ENCODE results near the gene KCNH1. TPM values are rescaled to one million over a fixed set of nuclear protein-coding genes. Genes with fewer than 3 reads are reported as not detected.

KCNH1 gene
- total and polyA plus RNA-seq, 9 of the 15 experiments (the other 6 are each of a cell fraction or from before 2014, with no cell fraction given) = not detected

DNA sequence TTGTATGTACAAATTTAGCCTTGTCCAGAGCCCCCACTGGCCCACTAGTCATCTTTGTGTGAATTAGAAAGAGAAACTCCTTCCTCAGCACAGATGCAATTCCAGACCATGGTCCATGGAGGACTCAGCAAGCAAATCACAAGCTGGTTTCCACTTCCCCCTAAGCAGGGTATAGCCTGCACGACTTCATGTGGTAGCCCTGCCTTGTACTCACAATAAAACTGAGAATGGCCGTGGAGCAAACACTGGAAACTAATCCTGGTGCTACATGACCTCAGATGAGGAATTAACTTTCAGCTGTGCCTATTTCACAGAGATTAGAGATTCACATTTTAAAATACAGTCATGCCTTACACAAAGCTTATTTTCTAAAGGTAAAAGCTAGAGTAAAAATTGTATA lies 32.5 kb downstream of the KCNH1 start:
- intact Hi-C loops (cut with micrococcal nuclease) = no loop called here
- CTCF ChIA-PET (ENCODE audit: low intra/inter-chr PET ratio) = no interaction called here

DNA sequence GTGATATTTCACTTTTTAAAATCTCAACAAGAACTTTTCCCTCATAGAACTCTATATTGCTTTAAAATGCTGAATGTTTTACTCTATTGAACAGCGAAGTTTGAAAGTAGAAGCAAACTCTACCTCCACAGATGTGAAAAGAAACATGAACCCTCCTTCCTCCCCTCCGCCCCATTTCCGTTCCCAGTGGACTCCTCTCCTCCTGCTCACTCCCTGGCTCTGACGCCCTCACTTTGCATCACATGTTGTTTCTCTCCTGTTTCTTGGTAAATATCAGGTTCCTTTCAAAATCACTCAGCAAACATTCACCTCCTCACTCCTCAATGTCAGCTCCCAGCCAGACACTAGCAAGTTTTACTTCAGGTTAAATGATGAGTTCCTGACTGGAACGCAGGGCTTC lies 34.6 kb downstream of the KCNH1 start:
- intact Hi-C loops (cut with micrococcal nuclease) (no loop called here), in situ Hi-C loops (cut with MboI) (no loop called here)
- no peak overlapping the region for H3K9ac ChIP-seq (ENCODE audit: insufficient read depth in 1 of 2, low read depth in 2 of 2, low read length in 2 of 2)
- H3K27ac ChIP-seq (ENCODE audit: extremely low read depth, low read depth, low read length) = no peak overlapping the region
- no peaks in the 10 kb centered on the region for H4K20me1 ChIP-seq (replicated peaks; ENCODE audit: control insufficient read depth, insufficient read depth, low read length)
- H3K9me1 ChIP-seq (ENCODE audit: control insufficient read depth, insufficient read depth, low read length) = no peaks in the 10 kb centered on the region
- no peak for TF ChIP-seq RBFOX2 (IDR thresholded peaks at IDR 0.05; ENCODE audit: low read depth, low read length)
- no peak for TF ChIP-seq CBFB (CRISPR knock-in tag; IDR thresholded peaks at IDR 0.05)
- no peak for TF ChIP-seq ZC3H8 (IDR thresholded peaks at IDR 0.05)
- no peak for TF ChIP-seq ZNF316 (IDR thresholded peaks at IDR 0.05)
- no peak for TF ChIP-seq ZNF707 (CRISPR knock-in tag; conservative IDR thresholded peaks at IDR 0.05)
- no peak for TF ChIP-seq BHLHE40 (IDR thresholded peaks at IDR 0.05; ENCODE audit: low read length)
- TF ChIP-seq, protein P1, sequence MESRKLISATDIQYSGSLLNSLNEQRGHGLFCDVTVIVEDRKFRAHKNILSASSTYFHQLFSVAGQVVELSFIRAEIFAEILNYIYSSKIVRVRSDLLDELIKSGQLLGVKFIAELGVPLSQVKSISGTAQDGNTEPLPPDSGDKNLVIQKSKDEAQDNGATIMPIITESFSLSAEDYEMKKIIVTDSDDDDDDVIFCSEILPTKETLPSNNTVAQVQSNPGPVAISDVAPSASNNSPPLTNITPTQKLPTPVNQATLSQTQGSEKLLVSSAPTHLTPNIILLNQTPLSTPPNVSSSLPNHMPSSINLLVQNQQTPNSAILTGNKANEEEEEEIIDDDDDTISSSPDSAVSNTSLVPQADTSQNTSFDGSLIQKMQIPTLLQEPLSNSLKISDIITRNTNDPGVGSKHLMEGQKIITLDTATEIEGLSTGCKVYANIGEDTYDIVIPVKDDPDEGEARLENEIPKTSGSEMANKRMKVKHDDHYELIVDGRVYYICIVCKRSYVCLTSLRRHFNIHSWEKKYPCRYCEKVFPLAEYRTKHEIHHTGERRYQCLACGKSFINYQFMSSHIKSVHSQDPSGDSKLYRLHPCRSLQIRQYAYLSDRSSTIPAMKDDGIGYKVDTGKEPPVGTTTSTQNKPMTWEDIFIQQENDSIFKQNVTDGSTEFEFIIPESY (CRISPR knock-in tag; IDR thresholded peaks at IDR 0.05) = no peak
- TF ChIP-seq ZNF77 (CRISPR knock-in tag; IDR thresholded peaks at IDR 0.05) = no peak
- no peak for TF ChIP-seq BMI1 (IDR thresholded peaks at IDR 0.05; ENCODE audit: low read length)
- TF ChIP-seq DPF2 (IDR thresholded peaks at IDR 0.05) = no peak
- H2AFZ ChIP-seq (ENCODE audit: low read depth, low read length) = no peak overlapping the region
- no TSS peak for BruUV-seq (replicated peaks)
- H3K9me3 ChIP-seq (replicated peaks; ENCODE audit: control insufficient read depth, insufficient read depth, low read depth, low read length) = no peaks in the 10 kb centered on the region
- H3K4me1 ChIP-seq (replicated peaks in 1 of 2; ENCODE audit: control insufficient read depth in 2 of 2, insufficient read depth in 2 of 2, low read length in 2 of 2) = no peaks in the 10 kb centered on the region
- DNase-seq (ENCODE audit: extremely low read depth in 1 of 4, low spot score in 3 of 4) (no peak), ATAC-seq (no peak; the same call in 2 of the 3 replicates), FAIRE-seq (no peak)
- peaks cover 3 to 16% of the 10 kb centered on the region in 2 experiments; a peak in 2 of 5 replicates for H3K27me3 ChIP-seq (ENCODE audit: control insufficient read depth in 2 of 2, insufficient read depth in 2 of 2, low read length in 2 of 2)
- no peak overlapping the region for H3K4me2 ChIP-seq (ENCODE audit: insufficient read depth, low read length)
- no peaks in the 10 kb centered on the region for H3K36me3 ChIP-seq (ENCODE audit: control insufficient read depth, insufficient read depth, low read length)
- no peak overlapping the region for H3K4me3 ChIP-seq
- no peaks in the 10 kb centered on the region for H3K79me2 ChIP-seq (ENCODE audit: control insufficient read depth, insufficient read depth, low read length)
- CTCF ChIA-PET (ENCODE audit: low intra/inter-chr PET ratio) = no interaction called here
- whole genome bisulfite sequencing (ENCODE audit: insufficient coverage, low coverage, missing lambda C conversion rate) = 0% methylated on average over 5 of the region's 5 CpGs
- POLR2A ChIA-PET = no interaction called here

More for the DNA sequence above, 32.5 kb downstream of the KCNH1 start:
- FAIRE-seq (no peak), DNase-seq (ENCODE audit: extremely low read depth in 1 of 4, low spot score in 3 of 4) (no peak), ATAC-seq (no peak)
- 0% methylated on average over 2 of the region's 2 CpGs for WGBS (ENCODE audit: insufficient coverage, low coverage, missing lambda C conversion rate)
- H3K27me3 ChIP-seq (ENCODE audit: control insufficient read depth in 2 of 2, insufficient read depth in 2 of 2, low read length in 2 of 2) = peaks cover 5 to 16% of the 10 kb centered on the region in 2 experiments; a peak in 3 of 5 replicates
- no peaks in the 10 kb centered on the region for H3K79me2 ChIP-seq (ENCODE audit: control insufficient read depth, insufficient read depth, low read length)
- no peak overlapping the region for H3K9ac ChIP-seq (ENCODE audit: insufficient read depth in 1 of 2, low read depth in 2 of 2, low read length in 2 of 2)
- no peaks in the 10 kb centered on the region for H3K36me3 ChIP-seq (ENCODE audit: control insufficient read depth, insufficient read depth, low read length)
- no peak overlapping the region for H2AFZ ChIP-seq (ENCODE audit: low read depth, low read length)
- TF ChIP-seq ZNF444 (CRISPR knock-in tag; IDR thresholded peaks at IDR 0.05) (no peak), STAG1 (CRISPR knock-in tag; IDR thresholded peaks at IDR 0.05; ENCODE audit: borderline replicate concordance) (no peak), KLF6 (CRISPR knock-in tag; IDR thresholded peaks at IDR 0.05; ENCODE audit: borderline replicate concordance) (no peak), SAP30 (IDR thresholded peaks at IDR 0.05; ENCODE audit: borderline replicate concordance, insufficient read depth, low read depth, low read length, poor library complexity, severe bottlenecking) (no peak), ZSCAN32 (CRISPR knock-in tag; IDR thresholded peaks at IDR 0.05) (no peak)
- TF ChIP-seq, protein P2, sequence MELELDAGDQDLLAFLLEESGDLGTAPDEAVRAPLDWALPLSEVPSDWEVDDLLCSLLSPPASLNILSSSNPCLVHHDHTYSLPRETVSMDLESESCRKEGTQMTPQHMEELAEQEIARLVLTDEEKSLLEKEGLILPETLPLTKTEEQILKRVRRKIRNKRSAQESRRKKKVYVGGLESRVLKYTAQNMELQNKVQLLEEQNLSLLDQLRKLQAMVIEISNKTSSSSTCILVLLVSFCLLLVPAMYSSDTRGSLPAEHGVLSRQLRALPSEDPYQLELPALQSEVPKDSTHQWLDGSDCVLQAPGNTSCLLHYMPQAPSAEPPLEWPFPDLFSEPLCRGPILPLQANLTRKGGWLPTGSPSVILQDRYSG (tag; conservative IDR thresholded peaks at IDR 0.05; ENCODE audit: low read depth) = no peak
- in situ Hi-C loops (cut with MboI) = no loop called here
- POLR2A ChIA-PET = interaction anchor here (0.9 kb wide), 1 partner anchor 9 kb away, joined by 3 read pairs; no protein-coding TSS in a partner anchor
- no peak overlapping the region for H3K27ac ChIP-seq (ENCODE audit: extremely low read depth, low read depth, low read length)
- no peaks in the 10 kb centered on the region for H3K9me1 ChIP-seq (ENCODE audit: control insufficient read depth, insufficient read depth, low read length)
- H3K4me2 ChIP-seq (ENCODE audit: insufficient read depth, low read length) = no peak overlapping the region
- BruUV-seq (replicated peaks) = no TSS peak
- H3K4me1 ChIP-seq (replicated peaks in 1 of 2; ENCODE audit: control insufficient read depth in 2 of 2, insufficient read depth in 2 of 2, low read length in 2 of 2) = no peaks in the 10 kb centered on the region
- H3K9me3 ChIP-seq (replicated peaks; ENCODE audit: control insufficient read depth, insufficient read depth, low read depth, low read length) = no peaks in the 10 kb centered on the region
- no peak overlapping the region for H3K4me3 ChIP-seq
- H4K20me1 ChIP-seq (replicated peaks; ENCODE audit: control insufficient read depth, insufficient read depth, low read length) = no peaks in the 10 kb centered on the region
